HCT116 (cell line): ENCODE results near the gene PAX8. TPM values are rescaled to one million over a fixed set of nuclear protein-coding genes. Genes with fewer than 3 reads are reported as not detected.

Experiments
- ATAC-seq: fragments of 200-7000 bp; cut with Tn5 transposase; 2 replicates; pipeline ENCODE4 v1.9.1; 2020; ENCODE audit warnings: mild to moderate bottlenecking, moderate library complexity
- BruUV-seq: library from RNA; stranded (reverse); fragments of 400-500 nt; replicated peaks from 2 replicates; lab custom pipeline; 2021; lab: Mats Ljungman, UMichigan
- CTCF ChIA-PET: fragments of 300-600 bp; sonication (Branson Sonifier 250); formaldehyde crosslinking; loops from one replicate; lab custom pipeline; 2021; ENCODE audit warnings: antibody characterized with exemption; lab: Charles Lee
- POLR2A ChIA-PET: fragments of 300-600, 350-600 bp; sonication (Branson Sonifier 250); formaldehyde crosslinking; loops from one replicate; lab custom pipeline; 2021; ENCODE audit warnings: antibody characterized with exemption; lab: Charles Lee
- RAD21 ChIA-PET, 2 experiments: fragments of 300-600 bp; sonication (Branson Sonifier 250); formaldehyde crosslinking; loops; one replicate each; lab custom pipeline; 2023; ENCODE audit warnings: low total read pairs in 2 of 2; ENCODE audit not compliant: uncharacterized antibody in 2 of 2, unreplicated experiment in 2 of 2, low non-redundant PET in 1 of 2; lab: Charles Lee
- DNase-seq: peaks from one replicate; pipeline ENCODE4 v3.0.0-alpha.2; 2010; ENCODE audit warnings: low read depth, low spot score
- H2AFZ ChIP-seq: fragments of 200-600 bp; shearing (Covaris generic), sonication (generic); 2 replicates; pipeline ENCODE4 v1.6.1; 2017; ENCODE audit warnings: low read depth, mixed run types, mixed read lengths, antibody characterized with exemption, low read length; ENCODE audit not compliant: poor library complexity, severe bottlenecking
- H3K27ac ChIP-seq: 2 replicates; pipeline ENCODE4 v1.5.1; 2012; ENCODE audit warnings: low read depth, low read length
- H3K27me3 ChIP-seq: fragments of 200-600 bp; sonication (generic); 2 replicates; pipeline ENCODE4 v1.6.1; 2016; ENCODE audit warnings: mixed run types, low read length, mixed read lengths; ENCODE audit not compliant: insufficient read depth
- H3K36me3 ChIP-seq, 2 experiments: fragments of 200-500 bp in 1 of 2; fragments of 200-600 bp in 1 of 2; sonication (Bioruptor generic) in 1 of 2; sonication (generic) in 1 of 2; 2 replicates each; pipeline versions ENCODE4 v1.5.1 to v1.6.1; 2014 to 2016; ENCODE audit warnings: low read length in 2 of 2, inconsistent platforms in 1 of 2, mixed read lengths in 1 of 2, mixed run types in 1 of 2; ENCODE audit not compliant: insufficient read depth in 2 of 2, control insufficient read depth in 1 of 2
- H3K4me1 ChIP-seq, 2 experiments: fragments of 200-600 bp in 1 of 2; sonication (generic) in 1 of 2; 2 replicates each; pipeline versions ENCODE4 v1.5.1 to v1.6.1; 2012 to 2017; ENCODE audit warnings: low read length in 2 of 2, inconsistent platforms in 1 of 2, mild to moderate bottlenecking in 1 of 2, mixed read lengths in 1 of 2, mixed run types in 1 of 2, moderate library complexity in 1 of 2; ENCODE audit not compliant: insufficient read depth in 2 of 2, control insufficient read depth in 1 of 2
- H3K4me2 ChIP-seq: fragments of 200-600 bp; sonication (generic); 2 replicates; pipeline ENCODE4 v1.6.1; 2017; ENCODE audit warnings: mixed run types, low read length, mixed read lengths
- H3K4me3 ChIP-seq, 2 experiments: fragments of 200-600 bp in 1 of 2; sonication (generic) in 1 of 2; replicated peaks in 1 of 2; 2 replicates each; pipeline ENCODE4 v1.5.1; 2011 to 2016; ENCODE audit warnings: low read length in 2 of 2, control low read depth in 1 of 2, low read depth in 1 of 2, mild to moderate bottlenecking in 1 of 2, mixed read lengths in 1 of 2, mixed run types in 1 of 2
- H3K79me2 ChIP-seq: fragments of 200-600 bp; sonication (generic); 2 replicates; pipeline ENCODE4 v1.6.1; 2017; ENCODE audit warnings: mild to moderate bottlenecking, mixed run types, low read length, moderate library complexity, mixed read lengths; ENCODE audit not compliant: insufficient read depth
- H3K9ac ChIP-seq: fragments of 200-600 bp; sonication (generic); 2 replicates; pipeline ENCODE4 v1.6.1; 2016; ENCODE audit warnings: low read length, mixed read lengths
- H3K9me2 ChIP-seq: fragments of 200-600 bp; sonication (generic), shearing (Covaris generic); 2 replicates; pipeline ENCODE4 v1.6.1; 2017; ENCODE audit warnings: mixed run types, mild to moderate bottlenecking, moderate library complexity; ENCODE audit not compliant: insufficient read depth
- H3K9me3 ChIP-seq, 2 experiments: fragments of 200-500 bp in 1 of 2; fragments of 200-600 bp in 1 of 2; sonication (Bioruptor generic) in 1 of 2; sonication (generic) in 1 of 2; 2 replicates each; pipeline ENCODE4 v1.6.1; 2014 to 2017; ENCODE audit warnings: low read length in 2 of 2, mixed read lengths in 2 of 2, inconsistent platforms in 1 of 2, low read depth in 1 of 2, mild to moderate bottlenecking in 1 of 2, mixed run types in 1 of 2, moderate library complexity in 1 of 2; ENCODE audit not compliant: control insufficient read depth in 1 of 2, insufficient read depth in 1 of 2
- H4K20me1 ChIP-seq: fragments of 200-600 bp; sonication (generic), shearing (Covaris generic); 2 replicates; pipeline ENCODE4 v1.6.1; 2017; ENCODE audit warnings: mixed run types, mild to moderate bottlenecking, moderate library complexity; ENCODE audit not compliant: insufficient read depth
- CBX3 ChIP-seq: IDR thresholded peaks from 2 replicates; pipeline ENCODE4 v1.6.1; 2012; ENCODE audit warnings: low read depth
- ELF1 ChIP-seq: IDR thresholded peaks from 2 replicates; pipeline ENCODE4 v1.6.1; 2012; ENCODE audit warnings: low read depth, borderline replicate concordance
- EZH2 ChIP-seq: fragments of 200-600 bp; sonication (generic); IDR thresholded peaks from 2 replicates; pipeline ENCODE4 v1.6.1; 2017; ENCODE audit warnings: antibody characterized with exemption, mixed run types
- EZH2phosphoT487 ChIP-seq: fragments of 200-600 bp; IDR thresholded peaks from 2 replicates; pipeline ENCODE4 v1.6.1; 2018; ENCODE audit warnings: antibody characterized with exemption, borderline replicate concordance
- JUND ChIP-seq: IDR thresholded peaks from 2 replicates; pipeline ENCODE4 v1.6.1; 2012
- REST ChIP-seq: IDR thresholded peaks from 2 replicates; pipeline ENCODE4 v1.6.1; 2012; ENCODE audit warnings: low read depth
- SP1 ChIP-seq: IDR thresholded peaks from 2 replicates; pipeline ENCODE4 v1.6.1; 2012; ENCODE audit warnings: low read depth
- SRF ChIP-seq: IDR thresholded peaks from 2 replicates; pipeline ENCODE4 v1.6.1; 2012; ENCODE audit warnings: low read depth
- ZNF274 ChIP-seq: fragments of 200-500 bp; sonication (Bioruptor generic); IDR thresholded peaks from 2 replicates; pipeline ENCODE4 v1.6.1; 2014; ENCODE audit warnings: mild to moderate bottlenecking, low read depth, low read length, inconsistent platforms
- intact Hi-C: fragments of 100-400 bp; cut with micrococcal nuclease; formaldehyde crosslinking; loops from 2 replicates; pipeline ENCODE4 v1.10.0; 2022
- total RNA-seq: library from RNA; stranded (reverse); gene quantifications from one replicate; pipeline ENCODE4 v1.2.1, GENCODE V29; 2021; ENCODE audit not compliant: unreplicated experiment
- TF ChIP-seq, protein P1 (sequence below): IDR thresholded peaks from 2 replicates; pipeline ENCODE4 v1.6.1; 2012

The PAX8 gene
- total RNA-seq, 1 experiment from 2014 or later = 4.4 TPM

DNA sequence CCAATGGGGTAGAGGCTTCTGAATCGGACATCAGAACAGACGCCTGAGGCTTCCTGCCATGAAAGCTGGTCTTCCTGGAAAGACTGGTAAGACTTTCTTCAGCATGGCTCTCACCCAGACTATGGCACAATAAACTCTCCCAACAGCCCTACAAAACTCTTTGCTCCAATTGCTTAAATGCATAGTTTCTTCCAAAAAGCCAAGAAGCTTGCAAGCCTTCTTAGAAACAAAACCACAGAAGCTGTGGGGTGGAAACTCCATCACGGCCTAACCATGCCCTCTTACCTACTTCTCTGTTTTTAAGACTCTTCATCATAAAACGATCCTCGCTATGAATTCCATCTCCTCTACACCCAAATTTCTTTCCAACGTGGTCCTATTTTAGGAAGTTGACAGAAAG, 48.2 kb downstream of the PAX8 start:
- CTCF ChIA-PET = interaction anchor here (1.1 to 1.2 kb wide), 2 partner anchors 29 to 160 kb away, joined by 3 read pairs; no protein-coding TSS in a partner anchor
- DNase-seq (no peak), ATAC-seq (no peak)
- no peaks in the 10 kb centered on the region for H3K9me3 ChIP-seq
- intact Hi-C loops = no loop called here
- H3K9me2 ChIP-seq = no peaks in the 10 kb centered on the region
- POLR2A ChIA-PET = interaction anchor here (1.4 kb wide), 1 partner anchor 11 kb away, joined by 3 read pairs; no protein-coding TSS in a partner anchor
- no peaks in the 10 kb centered on the region for H3K27me3 ChIP-seq
- peaks cover 13 to 17% of the 10 kb centered on the region in 2 experiments; a peak in 3 of 4 replicates for H3K4me1 ChIP-seq
- H2AFZ ChIP-seq = no peak overlapping the region
- H3K9ac ChIP-seq = no peak overlapping the region
- H3K36me3 ChIP-seq = no peaks in the 10 kb centered on the region
- TF ChIP-seq JUND (no peak), SRF (no peak), REST (no peak), ZNF274 (no peak), EZH2phosphoT487 (no peak), ELF1 (no peak), SP1 (no peak), CBX3 (no peak), EZH2 (no peak)
- TF ChIP-seq, protein P1, sequence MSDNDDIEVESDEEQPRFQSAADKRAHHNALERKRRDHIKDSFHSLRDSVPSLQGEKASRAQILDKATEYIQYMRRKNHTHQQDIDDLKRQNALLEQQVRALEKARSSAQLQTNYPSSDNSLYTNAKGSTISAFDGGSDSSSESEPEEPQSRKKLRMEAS = no peak
- H4K20me1 ChIP-seq = no peaks in the 10 kb centered on the region
- H3K4me3 ChIP-seq = no peak overlapping the region
- no peak overlapping the region for H3K27ac ChIP-seq
- no peak overlapping the region for H3K4me2 ChIP-seq
- RAD21 ChIA-PET = no interaction called here
- H3K79me2 ChIP-seq = peaks cover 11% of the 10 kb centered on the region
- no TSS peak for BruUV-seq
